GM12878 (cell line): ENCODE results near the gene RPS6KA2.

Experiments
- CBX5 ChIP-seq: sonication (generic); IDR thresholded peaks from 2 replicates; pipeline ENCODE4 v1.6.1; 2016; ENCODE audit warnings: low read depth, moderate library complexity, mild to moderate bottlenecking, inconsistent platforms
- CEBPB ChIP-seq, 2 experiments: fragments of 150-350 bp in 1 of 2; IDR thresholded peaks; 2 replicates each; pipeline ENCODE4 v1.6.1; 2012 to 2014; ENCODE audit warnings: low read depth in 2 of 2, low read length in 2 of 2, borderline replicate concordance in 1 of 2, inconsistent platforms in 1 of 2
- CHD2 ChIP-seq: IDR thresholded peaks from 2 replicates; pipeline ENCODE4 v1.6.1; 2011; ENCODE audit warnings: low read depth, low read length, improper control_type of control experiment, borderline replicate concordance
- CHD4 ChIP-seq: fragments of 200-600 bp; sonication (generic); IDR thresholded peaks from 2 replicates; pipeline ENCODE4 v1.6.1; 2016; ENCODE audit warnings: mild to moderate bottlenecking
- EP300 ChIP-seq, 2 experiments: fragments of 150-350 bp in 1 of 2; IDR thresholded peaks; 2 replicates each; pipeline ENCODE4 v1.6.1; 2011 to 2012; ENCODE audit warnings: low read depth in 2 of 2, low read length in 2 of 2, borderline replicate concordance in 1 of 2, improper control_type of control experiment in 1 of 2, inconsistent platforms in 1 of 2; ENCODE audit not compliant: control insufficient read depth in 1 of 2
- MAX ChIP-seq: IDR thresholded peaks from 2 replicates; pipeline ENCODE4 v1.6.1; 2012; ENCODE audit warnings: low read depth, low read length, improper control_type of control experiment
- MXI1 ChIP-seq: fragments of 150-350 bp; IDR thresholded peaks from 2 replicates; pipeline ENCODE4 v1.6.1; 2011; ENCODE audit warnings: low read depth, mild to moderate bottlenecking, inconsistent platforms, low read length, improper control_type of control experiment
- POLR2A ChIP-seq: IDR thresholded peaks from 2 replicates; pipeline ENCODE4 v1.6.1; 2011; ENCODE audit warnings: low read depth, mild to moderate bottlenecking, low read length
- SRF ChIP-seq, 2 experiments: IDR thresholded peaks; 2 replicates each; pipeline ENCODE4 v1.6.1; 2011; ENCODE audit warnings: low read depth in 2 of 2, low read length in 2 of 2, mild to moderate bottlenecking in 1 of 2, moderate library complexity in 1 of 2

- no peak for TF ChIP-seq EP300 (IDR thresholded peaks at IDR 0.05; ENCODE audit: borderline replicate concordance in 1 of 2, control insufficient read depth in 1 of 2, low read depth in 2 of 2, low read length in 2 of 2)
- TF ChIP-seq MAX = no peak
- TF ChIP-seq CBX5 = no peak
- no peak for TF ChIP-seq CHD4
- TF ChIP-seq POLR2A = no peak
- TF ChIP-seq SRF (IDR thresholded peaks at IDR 0.05; ENCODE audit: low read depth in 2 of 2, low read length in 2 of 2) = no peak
- TF ChIP-seq CEBPB (IDR thresholded peaks at IDR 0.05; ENCODE audit: borderline replicate concordance in 1 of 2, low read depth in 2 of 2, low read length in 2 of 2) = no peak
- no peak for TF ChIP-seq MXI1
- TF ChIP-seq CHD2 = no peak
Observed at GRCh38 chr6:166618251-166618650, 8.8 kb downstream of the RPS6KA2 start.
